ENCODE data around the gene PTP4A2.

- TF ChIP-seq CTCF (IDR thresholded peaks at IDR 0.05) (no peak), POLR2A (IDR thresholded peaks at IDR 0.05) (no peak), POLR2AphosphoS5 (IDR thresholded peaks at IDR 0.05) (no peak), EP300 (IDR thresholded peaks at IDR 0.05) (no peak)
These were observed 69.3 kb downstream of the PTP4A2 start for GRCh38 chr1:31868862-31869261.

Data from sigmoid colon (tissue), 4 donors.